Measurements from ENCODE around the gene LUZP2.

DNA sequence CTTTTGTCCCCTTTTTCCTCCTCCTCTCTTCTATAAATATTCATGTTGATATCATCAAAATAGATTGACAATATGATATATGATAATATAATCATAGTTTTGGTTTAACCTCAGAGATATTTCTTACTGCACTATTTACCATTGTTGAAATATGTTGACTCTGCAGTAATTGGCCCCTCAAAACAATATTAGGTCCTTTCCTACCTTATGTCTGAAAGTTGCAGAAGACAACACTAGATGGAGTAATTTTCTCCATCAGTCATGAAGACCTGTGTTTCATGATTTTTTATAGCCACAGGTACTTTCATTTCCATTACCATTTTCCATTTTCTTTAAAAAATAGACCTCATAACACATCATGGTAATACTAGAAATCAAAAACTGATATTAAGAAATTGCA is 284.4 kb downstream of the LUZP2 start:
- TF ChIP-seq EZH2 (IDR thresholded peaks at IDR 0.05; ENCODE audit: borderline replicate concordance, insufficient read depth, low read depth, low read length, poor library complexity, severe bottlenecking): no peak
- TF ChIP-seq, protein P1, sequence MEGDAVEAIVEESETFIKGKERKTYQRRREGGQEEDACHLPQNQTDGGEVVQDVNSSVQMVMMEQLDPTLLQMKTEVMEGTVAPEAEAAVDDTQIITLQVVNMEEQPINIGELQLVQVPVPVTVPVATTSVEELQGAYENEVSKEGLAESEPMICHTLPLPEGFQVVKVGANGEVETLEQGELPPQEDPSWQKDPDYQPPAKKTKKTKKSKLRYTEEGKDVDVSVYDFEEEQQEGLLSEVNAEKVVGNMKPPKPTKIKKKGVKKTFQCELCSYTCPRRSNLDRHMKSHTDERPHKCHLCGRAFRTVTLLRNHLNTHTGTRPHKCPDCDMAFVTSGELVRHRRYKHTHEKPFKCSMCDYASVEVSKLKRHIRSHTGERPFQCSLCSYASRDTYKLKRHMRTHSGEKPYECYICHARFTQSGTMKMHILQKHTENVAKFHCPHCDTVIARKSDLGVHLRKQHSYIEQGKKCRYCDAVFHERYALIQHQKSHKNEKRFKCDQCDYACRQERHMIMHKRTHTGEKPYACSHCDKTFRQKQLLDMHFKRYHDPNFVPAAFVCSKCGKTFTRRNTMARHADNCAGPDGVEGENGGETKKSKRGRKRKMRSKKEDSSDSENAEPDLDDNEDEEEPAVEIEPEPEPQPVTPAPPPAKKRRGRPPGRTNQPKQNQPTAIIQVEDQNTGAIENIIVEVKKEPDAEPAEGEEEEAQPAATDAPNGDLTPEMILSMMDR (IDR thresholded peaks at IDR 0.05): no peak
